Measurements from ENCODE around the gene SATB2.

DNA sequence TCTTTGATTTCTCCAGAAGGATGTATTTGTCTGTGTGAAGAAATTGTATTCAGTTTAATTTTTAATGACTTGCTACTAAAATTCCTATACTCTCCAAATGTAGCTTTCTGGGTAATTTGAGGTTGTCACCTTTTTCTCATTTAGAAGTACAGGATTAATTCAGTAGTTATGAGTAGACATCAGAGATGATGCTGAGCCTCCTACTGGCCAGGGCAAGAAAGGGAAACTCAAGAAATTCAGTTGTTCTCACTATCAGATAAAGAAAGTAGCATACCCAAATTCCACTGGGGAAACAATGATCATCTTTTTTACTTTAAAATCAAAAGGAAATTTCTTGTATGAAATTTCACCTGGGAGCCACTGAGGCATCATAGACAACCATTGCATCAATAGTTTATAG, 199.4 kb downstream of the SATB2 start:
- no peak for TF ChIP-seq EZH2phosphoT487 (IDR thresholded peaks at IDR 0.05; ENCODE audit: borderline replicate concordance, low read length)
- TF ChIP-seq, protein P1, sequence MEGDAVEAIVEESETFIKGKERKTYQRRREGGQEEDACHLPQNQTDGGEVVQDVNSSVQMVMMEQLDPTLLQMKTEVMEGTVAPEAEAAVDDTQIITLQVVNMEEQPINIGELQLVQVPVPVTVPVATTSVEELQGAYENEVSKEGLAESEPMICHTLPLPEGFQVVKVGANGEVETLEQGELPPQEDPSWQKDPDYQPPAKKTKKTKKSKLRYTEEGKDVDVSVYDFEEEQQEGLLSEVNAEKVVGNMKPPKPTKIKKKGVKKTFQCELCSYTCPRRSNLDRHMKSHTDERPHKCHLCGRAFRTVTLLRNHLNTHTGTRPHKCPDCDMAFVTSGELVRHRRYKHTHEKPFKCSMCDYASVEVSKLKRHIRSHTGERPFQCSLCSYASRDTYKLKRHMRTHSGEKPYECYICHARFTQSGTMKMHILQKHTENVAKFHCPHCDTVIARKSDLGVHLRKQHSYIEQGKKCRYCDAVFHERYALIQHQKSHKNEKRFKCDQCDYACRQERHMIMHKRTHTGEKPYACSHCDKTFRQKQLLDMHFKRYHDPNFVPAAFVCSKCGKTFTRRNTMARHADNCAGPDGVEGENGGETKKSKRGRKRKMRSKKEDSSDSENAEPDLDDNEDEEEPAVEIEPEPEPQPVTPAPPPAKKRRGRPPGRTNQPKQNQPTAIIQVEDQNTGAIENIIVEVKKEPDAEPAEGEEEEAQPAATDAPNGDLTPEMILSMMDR (IDR thresholded peaks at IDR 0.05; ENCODE audit: low read depth, low read length, poor library complexity, severe bottlenecking) = no peak
